ENCODE data around the gene PGM5. TPM values are rescaled to one million over a fixed set of nuclear protein-coding genes. Genes with fewer than 3 reads are reported as not detected.
A peak's percentile ranks its signal among the peaks of the same experiment; 100 is the strongest.

Gene PGM5
- total and polyA plus RNA-seq, 12 donors: 27.3 to 244 (median 121) TPM

DNA sequence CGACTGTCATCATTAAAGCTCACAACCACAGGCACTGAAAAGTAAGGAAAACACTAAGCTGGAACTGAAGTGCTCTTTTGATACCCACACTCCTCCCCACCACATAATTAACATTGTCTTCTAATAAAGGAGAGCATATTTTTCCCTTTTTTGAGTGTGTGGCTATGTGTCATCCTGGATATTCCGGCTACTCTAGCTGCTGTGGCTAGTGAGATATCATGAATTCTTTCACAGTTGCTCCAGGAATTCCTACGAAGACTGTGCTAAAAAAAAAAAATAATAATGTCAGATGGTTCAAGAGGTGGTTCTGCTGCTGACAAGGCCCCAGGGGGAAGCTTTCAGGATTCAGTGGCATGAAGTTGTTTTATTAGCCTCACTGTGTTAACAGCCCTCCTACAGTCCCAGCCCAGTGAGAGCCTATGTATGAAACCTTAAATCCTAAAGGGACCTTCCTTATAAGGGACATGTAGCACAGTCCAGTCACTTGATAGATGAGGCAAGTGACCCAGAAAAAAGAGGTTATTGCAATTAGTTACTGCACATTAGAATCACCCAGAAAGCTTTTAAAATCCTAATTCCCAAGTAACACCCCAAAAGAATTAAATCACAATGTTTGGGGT, 137.7 kb downstream of the PGM5 start:
- Histone ChIP-seq H3K4me1 (replicated peaks in 1 of 2) (peaks cover 5 to 22% of the 10 kb centered on the region in 2 donors), H3K27ac (peak overlapping the region in 1 of 5 donors; percentile 58), H3K27me3 (no peaks in the 10 kb centered on the region), H3K4me3 (no peak overlapping the region), H3K36me3 (replicated peaks in 1 of 2) (no peaks in the 10 kb centered on the region), H3K9me3 (replicated peaks in 1 of 3) (no peaks in the 10 kb centered on the region)
- intact Hi-C loops (cut with DNase I): no loop called here
- no peak for DNase-seq
- TF ChIP-seq, protein P1, sequence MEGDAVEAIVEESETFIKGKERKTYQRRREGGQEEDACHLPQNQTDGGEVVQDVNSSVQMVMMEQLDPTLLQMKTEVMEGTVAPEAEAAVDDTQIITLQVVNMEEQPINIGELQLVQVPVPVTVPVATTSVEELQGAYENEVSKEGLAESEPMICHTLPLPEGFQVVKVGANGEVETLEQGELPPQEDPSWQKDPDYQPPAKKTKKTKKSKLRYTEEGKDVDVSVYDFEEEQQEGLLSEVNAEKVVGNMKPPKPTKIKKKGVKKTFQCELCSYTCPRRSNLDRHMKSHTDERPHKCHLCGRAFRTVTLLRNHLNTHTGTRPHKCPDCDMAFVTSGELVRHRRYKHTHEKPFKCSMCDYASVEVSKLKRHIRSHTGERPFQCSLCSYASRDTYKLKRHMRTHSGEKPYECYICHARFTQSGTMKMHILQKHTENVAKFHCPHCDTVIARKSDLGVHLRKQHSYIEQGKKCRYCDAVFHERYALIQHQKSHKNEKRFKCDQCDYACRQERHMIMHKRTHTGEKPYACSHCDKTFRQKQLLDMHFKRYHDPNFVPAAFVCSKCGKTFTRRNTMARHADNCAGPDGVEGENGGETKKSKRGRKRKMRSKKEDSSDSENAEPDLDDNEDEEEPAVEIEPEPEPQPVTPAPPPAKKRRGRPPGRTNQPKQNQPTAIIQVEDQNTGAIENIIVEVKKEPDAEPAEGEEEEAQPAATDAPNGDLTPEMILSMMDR (IDR thresholded peaks at IDR 0.05): no peak
- no peak for TF ChIP-seq POLR2A (IDR thresholded peaks at IDR 0.05)
- WGBS, 4 donors: 43 to 62% (median 51%) methylated on average over 3 of the region's 3 CpGs

DNA sequence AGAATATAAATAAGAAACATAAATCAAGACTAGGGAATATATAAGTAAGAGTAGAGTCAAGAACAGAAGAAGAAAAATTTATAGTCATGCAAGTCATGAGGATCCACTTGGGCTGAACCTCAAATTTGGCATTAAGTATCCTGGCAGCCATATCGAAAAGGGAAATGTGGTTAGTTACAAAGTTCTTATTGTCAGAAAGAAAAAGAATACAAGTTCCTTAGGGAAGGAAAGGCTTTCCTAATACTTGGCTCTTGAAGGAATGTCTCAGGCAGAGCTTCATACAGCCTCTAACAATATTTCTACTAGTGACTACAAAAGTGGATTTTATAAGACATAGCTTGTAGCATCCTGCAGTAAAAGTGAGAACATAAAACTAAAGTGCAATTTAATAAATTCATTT, 138.8 kb downstream of the PGM5 start:
- WGBS, 4 donors: 71 to 82% (median 79%) methylated on average over 1 of the region's 1 CpG
- intact Hi-C loops (cut with DNase I): no loop called here
- TF ChIP-seq, protein P1 (IDR thresholded peaks at IDR 0.05): no peak
- TF ChIP-seq POLR2A (IDR thresholded peaks at IDR 0.05): no peak
- H3K9me3 ChIP-seq (replicated peaks in 1 of 3): no peaks in the 10 kb centered on the region
- no peaks in the 10 kb centered on the region for H3K36me3 ChIP-seq (replicated peaks in 1 of 2)
- no peaks in the 10 kb centered on the region for H3K27me3 ChIP-seq
- no peak for DNase-seq
- H3K27ac ChIP-seq: no peak overlapping the region
- H3K4me3 ChIP-seq: no peak overlapping the region
- H3K4me1 ChIP-seq (replicated peaks in 1 of 2): peaks cover 6 to 24% of the 10 kb centered on the region in 2 donors

DNA sequence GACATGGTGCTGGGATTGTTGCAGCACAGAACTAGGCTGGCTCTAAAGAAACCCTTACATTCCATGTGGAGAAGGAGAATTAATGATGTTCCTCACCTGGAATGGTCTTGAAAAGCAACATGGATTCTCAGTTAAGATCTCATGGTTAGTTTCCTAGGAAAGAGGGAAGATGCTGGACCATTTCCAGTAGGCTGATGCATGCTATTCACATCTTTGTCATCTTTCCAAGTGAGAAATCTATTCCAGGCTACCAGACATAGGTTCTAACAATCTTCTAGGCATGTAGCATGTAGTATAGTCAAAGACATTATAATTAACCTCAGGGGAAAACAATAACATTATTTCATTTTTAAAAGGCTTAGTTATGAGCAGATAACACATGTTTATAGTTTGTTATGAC, 139.9 kb downstream of the PGM5 start:
- Histone ChIP-seq H3K27me3 (no peaks in the 10 kb centered on the region), H3K36me3 (replicated peaks in 1 of 2) (no peaks in the 10 kb centered on the region), H3K27ac (no peak overlapping the region), H3K4me3 (no peak overlapping the region), H3K9me3 (replicated peaks in 1 of 3) (no peaks in the 10 kb centered on the region), H3K4me1 (replicated peaks in 1 of 2) (peaks cover 10 to 35% of the 10 kb centered on the region in 2 donors)
- no peak for TF ChIP-seq POLR2A (IDR thresholded peaks at IDR 0.05)
- TF ChIP-seq, protein P1 (IDR thresholded peaks at IDR 0.05): no peak
- no peak for DNase-seq
- intact Hi-C loops (cut with DNase I): no loop called here

DNA sequence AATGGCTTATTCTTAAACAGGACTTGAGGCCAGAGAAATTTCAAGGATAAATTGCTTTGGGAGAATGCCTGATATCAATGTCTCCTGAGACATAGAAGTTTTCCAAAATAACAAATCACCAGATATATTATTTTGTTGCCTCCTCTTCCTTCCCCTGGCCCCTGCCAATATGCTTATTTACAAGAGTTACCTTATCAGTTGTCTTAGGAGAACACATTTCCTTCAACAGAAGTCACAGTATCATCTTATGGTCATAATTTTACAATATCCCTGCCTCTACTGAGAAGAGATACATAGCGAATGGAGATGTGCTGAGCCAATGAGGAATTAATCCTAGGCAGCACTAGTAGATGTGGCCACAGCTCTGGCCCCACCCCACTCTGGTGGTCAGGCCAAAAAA, 141.2 kb downstream of the PGM5 start:
- no peak overlapping the region for H3K4me3 ChIP-seq
- no peaks in the 10 kb centered on the region for H3K27me3 ChIP-seq
- no peak overlapping the region for H3K27ac ChIP-seq
- H3K9me3 ChIP-seq (replicated peaks in 1 of 3): no peaks in the 10 kb centered on the region
- TF ChIP-seq, protein P1 (IDR thresholded peaks at IDR 0.05): no peak
- TF ChIP-seq POLR2A (IDR thresholded peaks at IDR 0.05): no peak
- intact Hi-C loops (cut with DNase I): no loop called here
- H3K4me1 ChIP-seq (replicated peaks in 1 of 2): peaks cover 5 to 38% of the 10 kb centered on the region in 2 donors
- H3K36me3 ChIP-seq (replicated peaks in 1 of 2): no peaks in the 10 kb centered on the region
- DNase-seq: no peak
- WGBS, 4 donors: 78 to 93% (median 86%) methylated on average over 1 of the region's 1 CpG
